Cerebellar nuclear complex (tissue), 1 donor: ENCODE measurements around the gene SOX6.

Source experiments
- DNase-seq, 2 experiments: peaks; one replicate each; lab custom pipeline; 2025; lab: John Stamatoyannopoulos, UW

Gene SOX6

GRCh38 chr11:15989685-15990084 lies 366.7 kb downstream of the SOX6 start:
- DNase-seq, result no peak

- DNase-seq, result no peak
These were observed 367.6 kb downstream of the SOX6 start for GRCh38 chr11:15988693-15989231.

GRCh38 chr11:15988016-15988550 lies 368.3 kb downstream of the SOX6 start:
- DNase-seq, result no peak

GRCh38 chr11:15987046-15987445 lies 369.3 kb downstream of the SOX6 start:
- DNase-seq, result no peak

- DNase-seq, result no peak
These were observed 370.5 kb downstream of the SOX6 start for GRCh38 chr11:15985860-15986139.

GRCh38 chr11:15985127-15985859 lies 371.1 kb downstream of the SOX6 start:
- DNase-seq, result no peak

- DNase-seq, result no peak
These were observed 375.1 kb downstream of the SOX6 start for GRCh38 chr11:15981292-15981691.

GRCh38 chr11:15977116-15977515 lies 379.2 kb downstream of the SOX6 start:
- DNase-seq, result no peak

- no peak for DNase-seq
These were observed 379.8 kb downstream of the SOX6 start for GRCh38 chr11:15976433-15977045.

GRCh38 chr11:15975742-15976141 lies 380.6 kb downstream of the SOX6 start:
- DNase-seq, result no peak

- no peak for DNase-seq
These were observed 383.5 kb downstream of the SOX6 start for GRCh38 chr11:15972838-15973237.

- no peak for DNase-seq
These were observed 385.2 kb downstream of the SOX6 start for GRCh38 chr11:15971215-15971546.

GRCh38 chr11:15970506-15971214 lies 385.7 kb downstream of the SOX6 start:
- DNase-seq, result no peak

GRCh38 chr11:15969701-15970329 lies 386.5 kb downstream of the SOX6 start:
- DNase-seq, result no peak

- DNase-seq, result no peak
These were observed 387.1 kb downstream of the SOX6 start for GRCh38 chr11:15969281-15969680.

- DNase-seq, result no peak
These were observed 387.8 kb downstream of the SOX6 start for GRCh38 chr11:15968461-15969130.

- no peak for DNase-seq
These were observed 388.4 kb downstream of the SOX6 start for GRCh38 chr11:15967966-15968365.

GRCh38 chr11:15967166-15967565 lies 389.2 kb downstream of the SOX6 start:
- no peak for DNase-seq

GRCh38 chr11:15965562-15966250 lies 390.6 kb downstream of the SOX6 start:
- DNase-seq, result no peak

GRCh38 chr11:15963266-15963665 lies 393.1 kb downstream of the SOX6 start:
- DNase-seq, result no peak

GRCh38 chr11:15958910-15959309 lies 397.4 kb downstream of the SOX6 start:
- no peak for DNase-seq
